CD4-positive, alpha-beta memory T cell (primary cell): ENCODE data around the gene GJD3. TPM values are rescaled to one million over a fixed set of nuclear protein-coding genes. Genes with fewer than 3 reads are reported as not detected.
A peak's percentile ranks its signal among the peaks of the same experiment; 100 is the strongest.
"Not testable (repeated sequence)": the region's sequence is repeated elsewhere in the genome, so short reads cannot be mapped to it uniquely, and the experiment has no call there.

Experiments used
- CTCF ChIA-PET: fragments of 350-600 bp; sonication (Branson Sonifier 250); formaldehyde crosslinking; loops from one replicate; lab custom pipeline; 2021; ENCODE audit warnings: inconsistent platforms; ENCODE audit not compliant: partially characterized antibody; lab: Charles Lee
- POLR2A ChIA-PET: fragments of 350-600 bp; sonication (Branson Sonifier 250); formaldehyde crosslinking; loops from one replicate; lab custom pipeline; 2021; ENCODE audit not compliant: partially characterized antibody; lab: Charles Lee
- DNase-seq, 5 donors: peaks; one replicate each; pipeline versions ENCODE4 v3.0.0 to v3.0.0-alpha.2; 2020 to 2022; ENCODE audit warnings: mixed read lengths in 1 of 5
- H3K27ac ChIP-seq: one replicate; pipeline ENCODE4 v1.7.0; 2013; ENCODE audit warnings: low read depth, low read length
- H3K27me3 ChIP-seq: 2 replicates; pipeline ENCODE4 v1.7.0; 2013; ENCODE audit warnings: mild to moderate bottlenecking, low read length, moderate library complexity; ENCODE audit not compliant: insufficient read depth
- H3K36me3 ChIP-seq: 2 replicates; pipeline ENCODE4 v1.7.0; 2013; ENCODE audit warnings: mild to moderate bottlenecking, low read length, moderate library complexity; ENCODE audit not compliant: insufficient read depth
- H3K4me1 ChIP-seq: 2 replicates; pipeline ENCODE4 v1.7.0; 2013; ENCODE audit warnings: mild to moderate bottlenecking, low read length, moderate library complexity; ENCODE audit not compliant: insufficient read depth
- H3K4me3 ChIP-seq, 2 donors: one replicate each; pipeline ENCODE4 v1.7.0; 2013; ENCODE audit warnings: low read length in 2 of 2, mild to moderate bottlenecking in 1 of 2
- H3K9me3 ChIP-seq, 2 donors: one replicate each; pipeline ENCODE4 v1.7.0; 2013; ENCODE audit warnings: low read length in 2 of 2, control low read depth in 1 of 2; ENCODE audit not compliant: control insufficient read depth in 1 of 2
- H3K27ac Mint-ChIP-seq, 7 donors: one replicate each; pipeline ENCODE4 v1.8.0; 2020 to 2021; ENCODE audit warnings: mixed read lengths in 7 of 7, mild to moderate bottlenecking in 6 of 7, inconsistent platforms in 3 of 7, moderate library complexity in 3 of 7
- H3K27me3 Mint-ChIP-seq, 2 donors: one replicate each; pipeline ENCODE4 v1.8.0; 2020 to 2021; ENCODE audit warnings: mixed read lengths in 2 of 2
- H3K36me3 Mint-ChIP-seq, 2 donors: one replicate each; pipeline ENCODE4 v1.8.0; 2020 to 2021; ENCODE audit warnings: mixed read lengths in 2 of 2, inconsistent platforms in 1 of 2, mild to moderate bottlenecking in 1 of 2
- H3K4me1 Mint-ChIP-seq, 4 donors: one replicate each; pipeline ENCODE4 v1.8.0; 2020 to 2021; ENCODE audit warnings: mixed read lengths in 4 of 4, mild to moderate bottlenecking in 1 of 4
- H3K4me3 Mint-ChIP-seq, 8 donors: one replicate each; pipeline ENCODE4 v1.8.0; 2020 to 2021; ENCODE audit warnings: mixed read lengths in 8 of 8, mild to moderate bottlenecking in 7 of 8, moderate library complexity in 6 of 8, inconsistent platforms in 3 of 8
- H3K9me3 Mint-ChIP-seq, 8 donors: one replicate each; pipeline ENCODE4 v1.8.0; 2020 to 2021; ENCODE audit warnings: mixed read lengths in 8 of 8, mild to moderate bottlenecking in 5 of 8, inconsistent platforms in 3 of 8, moderate library complexity in 1 of 8
- intact Hi-C: fragments of 100-400 bp; cut with micrococcal nuclease; formaldehyde crosslinking; loops from one replicate; pipeline ENCODE4 v1.15.1; 2023
- polyA plus RNA-seq, 2 donors: library from polyadenylated mRNA; unstranded; fragments of 300-500 nt; fragmentation: Illumina TruSeq; gene quantifications; one replicate each; pipeline ENCODE4 v1.2.3, GENCODE V29; 2021
- total RNA-seq, 2 experiments: library from RNA; stranded (reverse); gene quantifications; one replicate each; pipeline ENCODE4 v1.2.3, GENCODE V29; 2021

GJD3 gene
- total and polyA plus RNA-seq, 4 experiments from 2014 or later, result not detected

- H3K4me3 Mint-ChIP-seq, result no peak overlapping the region
- DNase-seq, result no peak
- H3K36me3 Mint-ChIP-seq, result no peaks in the 10 kb centered on the region
- Histone ChIP-seq H3K4me1 (no peaks in the 10 kb centered on the region), H3K9me3 (no peaks in the 10 kb centered on the region), H3K4me3 (no peak overlapping the region), H3K27ac (no peak overlapping the region), H3K27me3 (no peaks in the 10 kb centered on the region), H3K36me3 (no peaks in the 10 kb centered on the region)
- intact Hi-C loops, result no loop called here
- ChIA-PET CTCF (interaction anchor here (1.3 kb wide), 1 partner anchor 29 kb away, joined by 4 read pairs; no protein-coding TSS in a partner anchor), POLR2A (no interaction called here)
- H3K27ac Mint-ChIP-seq, result no peak overlapping the region
- H3K27me3 Mint-ChIP-seq, result peaks cover 2 to 5% of the 10 kb centered on the region in 2 donors
- H3K4me1 Mint-ChIP-seq, result peaks cover 6 to 14% (median 8%) of the 10 kb centered on the region in 4 donors
- peaks cover 0 to 1% (median 0%) of the 10 kb centered on the region in 8 donors for H3K9me3 Mint-ChIP-seq
Measured at GRCh38 chr17:40372031-40372430, 7.5 kb upstream of the GJD3 start.

GRCh38 chr17:40371261-40371929 is 6.9 kb upstream of the GJD3 start:
- Mint-ChIP-seq H3K4me3 (peak overlapping the region in 1 of 8 donors; percentile 52), H3K9me3 (no peaks in the 10 kb centered on the region), H3K27ac (peak overlapping the region in 3 of 7 donors; percentile 57 to 84 (median 72))

GRCh38 chr17:40369923-40370322 is 5.4 kb upstream of the GJD3 start:
- Histone ChIP-seq H3K27me3 (no peaks in the 10 kb centered on the region), H3K9me3 (no peaks in the 10 kb centered on the region), H3K27ac (no peak overlapping the region), H3K36me3 (no peaks in the 10 kb centered on the region), H3K4me1 (no peaks in the 10 kb centered on the region), H3K4me3 (no peak overlapping the region)
- Mint-ChIP-seq H3K4me1 (peaks cover 2 to 7% (median 5%) of the 10 kb centered on the region in 4 donors), H3K4me3 (no peak overlapping the region), H3K27me3 (no peaks in the 10 kb centered on the region), H3K36me3 (no peaks in the 10 kb centered on the region), H3K27ac (no peak overlapping the region), H3K9me3 (no peaks in the 10 kb centered on the region)
- ChIA-PET CTCF (no interaction called here), POLR2A (no interaction called here)
- intact Hi-C loops, result no loop called here
- DNase-seq, result no peak

More at GRCh38 chr17:40371261-40371929, 6.9 kb upstream of the GJD3 start:
- POLR2A ChIA-PET, result no interaction called here
- Histone ChIP-seq H3K27me3 (no peaks in the 10 kb centered on the region), H3K9me3 (no peaks in the 10 kb centered on the region), H3K4me1 (no peaks in the 10 kb centered on the region), H3K4me3 (no peak overlapping the region), H3K36me3 (no peaks in the 10 kb centered on the region), H3K27ac (no peak overlapping the region)
- CTCF ChIA-PET, result interaction anchor here (1.3 kb wide), 1 partner anchor 29 kb away, joined by 4 read pairs; no protein-coding TSS in a partner anchor
- intact Hi-C loops, result no loop called here
- Mint-ChIP-seq H3K4me1 (peaks cover 2 to 8% (median 5%) of the 10 kb centered on the region in 4 donors), H3K27me3 (peaks cover under 1% of the 10 kb centered on the region in 2 donors), H3K36me3 (no peaks in the 10 kb centered on the region)
- DNase-seq, result peak; percentile 29 to 56 (median 46)

DNA sequence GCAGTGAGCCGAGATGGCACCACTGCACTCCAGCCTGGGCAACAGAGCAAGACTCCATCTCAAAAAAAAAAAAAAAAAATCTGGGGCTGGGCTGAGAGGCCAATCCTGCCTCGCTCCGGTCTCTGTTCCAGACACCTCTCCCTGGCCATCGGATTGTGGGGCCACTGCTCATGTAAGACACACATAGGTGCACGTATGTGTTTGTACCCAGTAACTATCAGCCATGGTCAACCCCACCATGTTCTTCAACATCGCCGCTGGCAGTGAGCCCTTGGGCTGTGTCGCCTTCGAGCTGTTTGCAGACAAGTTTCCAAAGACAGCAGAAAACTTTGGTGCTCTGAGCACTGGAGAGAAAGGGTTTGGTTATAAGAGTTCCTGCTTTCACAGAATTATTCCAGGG is 3.2 kb upstream of the GJD3 start:
- H3K27ac Mint-ChIP-seq, intact Hi-C loops, POLR2A ChIA-PET, H3K27me3 ChIP-seq, H3K4me1 ChIP-seq, H3K9me3 ChIP-seq, H3K36me3 Mint-ChIP-seq, H3K4me3 ChIP-seq, H3K36me3 ChIP-seq, H3K4me3 Mint-ChIP-seq, H3K27ac ChIP-seq, H3K27me3 Mint-ChIP-seq, DNase-seq, H3K9me3 Mint-ChIP-seq: not testable (repeated sequence)
- H3K4me1 Mint-ChIP-seq, result peaks cover 2 to 15% (median 5%) of the 10 kb centered on the region in 4 donors
- CTCF ChIA-PET, result interaction anchor here (1.6 kb wide), 1 partner anchor 165 kb away, joined by 6 read pairs; no protein-coding TSS in a partner anchor

DNA sequence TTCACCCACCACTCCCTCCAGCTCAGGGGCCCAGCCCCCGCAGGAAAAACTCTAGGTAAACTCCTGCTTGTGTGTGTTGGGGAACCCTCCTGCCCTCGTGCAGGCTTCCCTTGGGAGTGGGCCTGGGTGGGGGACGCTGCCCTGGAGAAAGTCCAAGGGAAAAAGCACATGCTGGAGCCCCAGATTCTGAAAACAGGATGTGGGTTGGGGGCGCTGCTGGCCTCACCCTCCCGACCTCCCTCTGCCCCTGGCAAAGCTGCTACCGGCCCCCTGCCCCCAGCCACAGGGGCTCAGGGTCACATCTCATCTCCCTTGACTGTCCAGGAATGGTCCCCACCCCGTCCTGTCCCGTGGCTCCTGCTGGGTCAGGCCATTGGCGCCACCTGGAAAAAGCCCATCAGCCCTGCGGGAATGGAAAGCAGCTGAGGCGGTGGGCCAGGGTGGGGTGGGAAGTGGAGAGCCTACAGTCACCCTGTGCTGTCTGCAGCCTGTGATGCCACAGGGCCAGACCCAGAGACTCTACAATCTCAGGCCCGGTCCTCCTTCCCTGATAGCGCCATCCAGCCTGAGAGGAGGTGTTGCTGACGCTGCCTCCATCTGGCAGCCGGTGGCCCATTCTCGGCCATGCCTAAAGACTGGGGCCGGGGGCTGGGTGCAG is 2.5 kb upstream of the GJD3 start:
- H3K9me3 Mint-ChIP-seq, result no peaks in the 10 kb centered on the region
- H3K27me3 ChIP-seq, result no peaks in the 10 kb centered on the region
- peaks cover 0 to 2% of the 10 kb centered on the region in 2 donors for H3K27me3 Mint-ChIP-seq
- H3K36me3 Mint-ChIP-seq, result no peaks in the 10 kb centered on the region
- H3K27ac Mint-ChIP-seq, result no peak overlapping the region
- no peak overlapping the region for H3K4me3 ChIP-seq
- no peaks in the 10 kb centered on the region for H3K9me3 ChIP-seq
- H3K4me3 Mint-ChIP-seq, result no peak overlapping the region
- POLR2A ChIA-PET, result no interaction called here
- peaks cover 3 to 15% (median 8%) of the 10 kb centered on the region in 4 donors for H3K4me1 Mint-ChIP-seq
- peaks cover 12% of the 10 kb centered on the region for H3K4me1 ChIP-seq
- CTCF ChIA-PET, result interaction anchor here (1.1 to 1.9 kb wide), 2 partner anchors 12 to 64 kb away, joined by 4 to 8 read pairs; no protein-coding TSS in a partner anchor
- no peaks in the 10 kb centered on the region for H3K36me3 ChIP-seq
- no peak for DNase-seq
- intact Hi-C loops, result no loop called here
- H3K27ac ChIP-seq, result no peak overlapping the region

GRCh38 chr17:40366076-40366860 is 1.7 kb upstream of the GJD3 start:
- Mint-ChIP-seq H3K4me3 (no peak overlapping the region), H3K36me3 (no peaks in the 10 kb centered on the region), H3K27me3 (peaks cover 0 to 2% of the 10 kb centered on the region in 2 donors), H3K4me1 (peaks cover 3 to 10% (median 6%) of the 10 kb centered on the region in 4 donors), H3K27ac (no peak overlapping the region), H3K9me3 (no peaks in the 10 kb centered on the region)
- intact Hi-C loops, result no loop called here
- Histone ChIP-seq H3K4me3 (no peak overlapping the region), H3K4me1 (peaks cover 12% of the 10 kb centered on the region), H3K27me3 (no peaks in the 10 kb centered on the region), H3K27ac (no peak overlapping the region), H3K36me3 (no peaks in the 10 kb centered on the region), H3K9me3 (no peaks in the 10 kb centered on the region)
- ChIA-PET POLR2A (no interaction called here), CTCF (interaction anchor here (0.9 to 1.9 kb wide), 3 partner anchors 12 to 84 kb away, joined by 3 to 8 read pairs (median 4); no protein-coding TSS in a partner anchor)
- DNase-seq, result peak in 1 of 5 donors; percentile 28
